GM19395 (cell line): ENCODE results near the gene GLCE.
"Not testable (repeated sequence)": the region's sequence is repeated elsewhere in the genome, so short reads cannot be mapped to it uniquely, and the experiment has no call there.

Source experiments
- ATAC-seq: cut with Tn5 transposase; IDR thresholded peaks from one replicate; pipeline ENCODE4 v1.9.1; 2021; ENCODE audit warnings: mild to moderate bottlenecking, moderate library complexity; ENCODE audit not compliant: unreplicated experiment

The GLCE gene

GRCh38 chr15:69158201-69158842 lies 2.1 kb upstream of the GLCE start:
- ATAC-seq: no peak

GRCh38 chr15:69158843-69159240 lies 1.6 kb upstream of the GLCE start:
- ATAC-seq: no peak

GRCh38 chr15:69159805-69160140 lies 662 bp upstream of the GLCE start:
- ATAC-seq: no peak

- ATAC-seq: peak; percentile 7
These were observed 843 bp downstream of the GLCE start for GRCh38 chr15:69161079-69161877.

- no peak for ATAC-seq
These were observed 1.4 kb downstream of the GLCE start for GRCh38 chr15:69161878-69162213.

- no peak for ATAC-seq
These were observed 2.8 kb downstream of the GLCE start for GRCh38 chr15:69163141-69163669.

- no peak for ATAC-seq
These were observed 4.6 kb downstream of the GLCE start for GRCh38 chr15:69164807-69165636.

- ATAC-seq: no peak
These were observed 5.2 kb downstream of the GLCE start for GRCh38 chr15:69165637-69166025.

GRCh38 chr15:69167218-69167846 lies 6.9 kb downstream of the GLCE start:
- ATAC-seq: no peak

- not testable (repeated sequence) for ATAC-seq
These were observed 7.9 kb downstream of the GLCE start for GRCh38 chr15:69168361-69168760.

GRCh38 chr15:69169540-69169939 lies 9.1 kb downstream of the GLCE start:
- ATAC-seq: not testable (repeated sequence)

GRCh38 chr15:69170597-69170996 lies 10.2 kb downstream of the GLCE start:
- ATAC-seq: no peak

- ATAC-seq: no peak
These were observed 12.4 kb downstream of the GLCE start for GRCh38 chr15:69172847-69173246.

- no peak for ATAC-seq
These were observed 15.1 kb downstream of the GLCE start for GRCh38 chr15:69175536-69175935.

GRCh38 chr15:69181424-69181823 lies 21.0 kb downstream of the GLCE start:
- ATAC-seq: no peak

GRCh38 chr15:69185216-69185615 lies 24.8 kb downstream of the GLCE start:
- no peak for ATAC-seq

GRCh38 chr15:69185706-69186105 lies 25.3 kb downstream of the GLCE start:
- no peak for ATAC-seq

GRCh38 chr15:69189157-69189556 lies 28.7 kb downstream of the GLCE start:
- ATAC-seq: no peak

- no peak for ATAC-seq
These were observed 29.7 kb downstream of the GLCE start for GRCh38 chr15:69190091-69190490.

- no peak for ATAC-seq
These were observed 30.1 kb downstream of the GLCE start for GRCh38 chr15:69190504-69190903.
